Ammon's horn (tissue), 1 donor: Measurements from ENCODE around the gene ENGASE.

Experiments
- DNase-seq: peaks from one replicate; pipeline ENCODE4 v3.0.0-alpha.2; 2016; ENCODE audit warnings: low spot score

Gene ENGASE

GRCh38 chr17:79135628-79136405, 61.2 kb downstream of the ENGASE start:
- no peak for DNase-seq
